HepG2 (cell line): ENCODE results near the gene MRPL43. TPM values are rescaled to one million over a fixed set of nuclear protein-coding genes. Genes with fewer than 3 reads are reported as not detected.

Experiments
- KLF9 ChIP-seq: IDR thresholded peaks from 2 replicates; pipeline ENCODE4 v1.6.1; 2016; ENCODE audit warnings: low read depth
- NFYC ChIP-seq: IDR thresholded peaks from 2 replicates; pipeline ENCODE4 v1.6.1; 2016; ENCODE audit warnings: missing genetic modification reagents, missing compliant biosample characterization
- YEATS2 ChIP-seq: sonication (generic); formaldehyde crosslinking; IDR thresholded peaks from 2 replicates; pipeline ENCODE4 v1.4.0; 2020; ENCODE audit warnings: missing genetic modification reagents, borderline replicate concordance
- ZNF556 ChIP-seq: sonication (generic); formaldehyde crosslinking; IDR thresholded peaks from 2 replicates; pipeline ENCODE4 v1.4.0; 2020; ENCODE audit warnings: mild to moderate bottlenecking, missing genetic modification reagents, borderline replicate concordance
- ZNF577 ChIP-seq: sonication (generic); formaldehyde crosslinking; IDR thresholded peaks from 2 replicates; pipeline ENCODE4 v1.4.0; 2020; ENCODE audit warnings: mild to moderate bottlenecking, low read depth, missing genetic modification reagents, borderline replicate concordance
- ZNF766 ChIP-seq: sonication (generic); formaldehyde crosslinking; IDR thresholded peaks from 2 replicates; pipeline ENCODE4 v1.5.0; 2020; ENCODE audit warnings: missing genetic modification reagents, borderline replicate concordance
- polyA plus RNA-seq, 8 experiments: library from polyadenylated mRNA; depleted of rRNA in 3 of 8; stranded (reverse) in 7 of 8; unstranded in 1 of 8; fragments of >200 nt; fragmentation: Illumina TruSeq in 4 of 8; extraction: Trizol in 4 of 8; gene quantifications; 2 replicates each; pipeline versions ENCODE4 v1.2.1 to v1.2.3, GENCODE V29; 2011 to 2016; ENCODE audit warnings: low read depth in 4 of 8, missing spikeins in 1 of 8, mixed read lengths in 1 of 8; ENCODE audit not compliant: insufficient read depth in 1 of 8
- total RNA-seq, 5 experiments: library from RNA; depleted of rRNA; stranded (reverse); fragments of >200 nt; fragmentation: Illumina TruSeq; extraction: Trizol; gene quantifications; 2 replicates each; pipeline ENCODE4 v1.2.3, GENCODE V29; 2016; ENCODE audit warnings: low read depth in 1 of 5
- TF ChIP-seq, protein P1 (sequence below): sonication (generic); formaldehyde crosslinking; IDR thresholded peaks from 2 replicates; pipeline ENCODE4 v1.4.0; 2020; ENCODE audit warnings: missing genetic modification reagents, borderline replicate concordance
- TF ChIP-seq, protein P2 (sequence below): fragments of 450-650 bp; IDR thresholded peaks from 2 replicates; pipeline ENCODE4 v1.6.1; 2017
- TF ChIP-seq, protein P3 (sequence below): sonication (generic); formaldehyde crosslinking; IDR thresholded peaks from 2 replicates; pipeline ENCODE4 v1.4.0; 2020; ENCODE audit warnings: missing genetic modification reagents
- TF ChIP-seq, protein P4 (sequence below): sonication (generic); formaldehyde crosslinking; IDR thresholded peaks from 2 replicates; pipeline ENCODE4 v1.8.0; 2022; ENCODE audit warnings: mild to moderate bottlenecking, missing genetic modification reagents; ENCODE audit not compliant: insufficient replicate concordance
- TF ChIP-seq, protein P5 (sequence below): sonication (generic); formaldehyde crosslinking; IDR thresholded peaks from 2 replicates; pipeline ENCODE4 v1.5.1; 2020; ENCODE audit warnings: mild to moderate bottlenecking, moderate library complexity, missing genetic modification reagents

The MRPL43 gene
- total and polyA plus RNA-seq, 2 of the 13 experiments (the other 11 are each of a cell fraction or from before 2014, with no cell fraction given) = 71.0 to 73.7 TPM

DNA sequence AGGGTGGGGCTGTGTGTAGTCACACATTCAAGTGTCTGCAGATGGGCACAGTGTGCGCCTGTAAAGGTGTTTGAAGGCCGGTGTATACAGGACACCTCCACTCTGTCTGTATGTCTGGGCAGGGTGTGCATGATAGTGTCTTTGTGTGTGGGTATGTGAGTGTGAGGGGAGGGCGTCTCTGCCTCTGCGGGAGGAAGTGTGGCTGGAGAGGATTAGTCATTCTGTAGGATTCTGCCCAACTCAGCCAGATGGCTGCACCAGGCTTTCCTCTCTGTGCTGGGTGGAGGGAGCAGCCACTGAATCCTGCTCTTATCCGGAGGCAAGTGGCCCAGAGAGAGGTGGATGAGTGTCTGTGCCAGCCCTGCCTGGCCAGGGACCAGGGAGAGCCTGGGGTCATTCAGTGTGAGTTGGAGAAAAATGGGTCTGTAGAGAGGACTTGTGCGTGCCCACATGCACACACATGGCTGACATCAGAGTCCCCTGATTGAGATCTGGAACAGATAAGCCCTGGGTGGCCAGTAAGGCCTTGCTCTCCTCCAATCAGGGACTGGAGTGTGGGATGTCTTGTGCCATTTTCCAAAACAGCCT is 45.4 kb upstream of the MRPL43 start (continued):
- TF ChIP-seq, protein P1, sequence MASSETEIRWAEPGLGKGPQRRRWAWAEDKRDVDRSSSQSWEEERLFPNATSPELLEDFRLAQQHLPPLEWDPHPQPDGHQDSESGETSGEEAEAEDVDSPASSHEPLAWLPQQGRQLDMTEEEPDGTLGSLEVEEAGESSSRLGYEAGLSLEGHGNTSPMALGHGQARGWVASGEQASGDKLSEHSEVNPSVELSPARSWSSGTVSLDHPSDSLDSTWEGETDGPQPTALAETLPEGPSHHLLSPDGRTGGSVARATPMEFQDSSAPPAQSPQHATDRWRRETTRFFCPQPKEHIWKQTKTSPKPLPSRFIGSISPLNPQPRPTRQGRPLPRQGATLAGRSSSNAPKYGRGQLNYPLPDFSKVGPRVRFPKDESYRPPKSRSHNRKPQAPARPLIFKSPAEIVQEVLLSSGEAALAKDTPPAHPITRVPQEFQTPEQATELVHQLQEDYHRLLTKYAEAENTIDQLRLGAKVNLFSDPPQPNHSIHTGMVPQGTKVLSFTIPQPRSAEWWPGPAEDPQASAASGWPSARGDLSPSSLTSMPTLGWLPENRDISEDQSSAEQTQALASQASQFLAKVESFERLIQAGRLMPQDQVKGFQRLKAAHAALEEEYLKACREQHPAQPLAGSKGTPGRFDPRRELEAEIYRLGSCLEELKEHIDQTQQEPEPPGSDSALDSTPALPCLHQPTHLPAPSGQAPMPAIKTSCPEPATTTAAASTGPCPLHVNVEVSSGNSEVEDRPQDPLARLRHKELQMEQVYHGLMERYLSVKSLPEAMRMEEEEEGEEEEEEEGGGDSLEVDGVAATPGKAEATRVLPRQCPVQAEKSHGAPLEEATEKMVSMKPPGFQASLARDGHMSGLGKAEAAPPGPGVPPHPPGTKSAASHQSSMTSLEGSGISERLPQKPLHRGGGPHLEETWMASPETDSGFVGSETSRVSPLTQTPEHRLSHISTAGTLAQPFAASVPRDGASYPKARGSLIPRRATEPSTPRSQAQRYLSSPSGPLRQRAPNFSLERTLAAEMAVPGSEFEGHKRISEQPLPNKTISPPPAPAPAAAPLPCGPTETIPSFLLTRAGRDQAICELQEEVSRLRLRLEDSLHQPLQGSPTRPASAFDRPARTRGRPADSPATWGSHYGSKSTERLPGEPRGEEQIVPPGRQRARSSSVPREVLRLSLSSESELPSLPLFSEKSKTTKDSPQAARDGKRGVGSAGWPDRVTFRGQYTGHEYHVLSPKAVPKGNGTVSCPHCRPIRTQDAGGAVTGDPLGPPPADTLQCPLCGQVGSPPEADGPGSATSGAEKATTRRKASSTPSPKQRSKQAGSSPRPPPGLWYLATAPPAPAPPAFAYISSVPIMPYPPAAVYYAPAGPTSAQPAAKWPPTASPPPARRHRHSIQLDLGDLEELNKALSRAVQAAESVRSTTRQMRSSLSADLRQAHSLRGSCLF (CRISPR knock-in tag) = no peak
- TF ChIP-seq KLF9 (CRISPR knock-in tag) (no peak), ZNF766 (CRISPR knock-in tag) (no peak), ZNF577 (no peak), NFYC (CRISPR knock-in tag) (no peak), ZNF556 (no peak), YEATS2 (CRISPR knock-in tag) (0 out of 2 replicates have a peak, but pooled peaks have one; percentile 14)
- TF ChIP-seq, protein P2, sequence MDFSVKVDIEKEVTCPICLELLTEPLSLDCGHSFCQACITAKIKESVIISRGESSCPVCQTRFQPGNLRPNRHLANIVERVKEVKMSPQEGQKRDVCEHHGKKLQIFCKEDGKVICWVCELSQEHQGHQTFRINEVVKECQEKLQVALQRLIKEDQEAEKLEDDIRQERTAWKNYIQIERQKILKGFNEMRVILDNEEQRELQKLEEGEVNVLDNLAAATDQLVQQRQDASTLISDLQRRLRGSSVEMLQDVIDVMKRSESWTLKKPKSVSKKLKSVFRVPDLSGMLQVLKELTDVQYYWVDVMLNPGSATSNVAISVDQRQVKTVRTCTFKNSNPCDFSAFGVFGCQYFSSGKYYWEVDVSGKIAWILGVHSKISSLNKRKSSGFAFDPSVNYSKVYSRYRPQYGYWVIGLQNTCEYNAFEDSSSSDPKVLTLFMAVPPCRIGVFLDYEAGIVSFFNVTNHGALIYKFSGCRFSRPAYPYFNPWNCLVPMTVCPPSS = no peak
- TF ChIP-seq, protein P3, sequence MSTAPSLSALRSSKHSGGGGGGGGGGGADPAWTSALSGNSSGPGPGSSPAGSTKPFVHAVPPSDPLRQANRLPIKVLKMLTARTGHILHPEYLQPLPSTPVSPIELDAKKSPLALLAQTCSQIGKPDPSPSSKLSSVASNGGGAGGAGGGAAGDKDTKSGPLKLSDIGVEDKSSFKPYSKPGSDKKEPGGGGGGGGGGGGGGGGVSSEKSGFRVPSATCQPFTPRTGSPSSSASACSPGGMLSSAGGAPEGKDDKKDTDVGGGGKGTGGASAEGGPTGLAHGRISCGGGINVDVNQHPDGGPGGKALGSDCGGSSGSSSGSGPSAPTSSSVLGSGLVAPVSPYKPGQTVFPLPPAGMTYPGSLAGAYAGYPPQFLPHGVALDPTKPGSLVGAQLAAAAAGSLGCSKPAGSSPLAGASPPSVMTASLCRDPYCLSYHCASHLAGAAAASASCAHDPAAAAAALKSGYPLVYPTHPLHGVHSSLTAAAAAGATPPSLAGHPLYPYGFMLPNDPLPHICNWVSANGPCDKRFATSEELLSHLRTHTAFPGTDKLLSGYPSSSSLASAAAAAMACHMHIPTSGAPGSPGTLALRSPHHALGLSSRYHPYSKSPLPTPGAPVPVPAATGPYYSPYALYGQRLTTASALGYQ (CRISPR knock-in tag) = no peak
- TF ChIP-seq, protein P4, sequence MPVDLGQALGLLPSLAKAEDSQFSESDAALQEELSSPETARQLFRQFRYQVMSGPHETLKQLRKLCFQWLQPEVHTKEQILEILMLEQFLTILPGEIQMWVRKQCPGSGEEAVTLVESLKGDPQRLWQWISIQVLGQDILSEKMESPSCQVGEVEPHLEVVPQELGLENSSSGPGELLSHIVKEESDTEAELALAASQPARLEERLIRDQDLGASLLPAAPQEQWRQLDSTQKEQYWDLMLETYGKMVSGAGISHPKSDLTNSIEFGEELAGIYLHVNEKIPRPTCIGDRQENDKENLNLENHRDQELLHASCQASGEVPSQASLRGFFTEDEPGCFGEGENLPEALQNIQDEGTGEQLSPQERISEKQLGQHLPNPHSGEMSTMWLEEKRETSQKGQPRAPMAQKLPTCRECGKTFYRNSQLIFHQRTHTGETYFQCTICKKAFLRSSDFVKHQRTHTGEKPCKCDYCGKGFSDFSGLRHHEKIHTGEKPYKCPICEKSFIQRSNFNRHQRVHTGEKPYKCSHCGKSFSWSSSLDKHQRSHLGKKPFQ (CRISPR knock-in tag) = no peak
- TF ChIP-seq, protein P5, sequence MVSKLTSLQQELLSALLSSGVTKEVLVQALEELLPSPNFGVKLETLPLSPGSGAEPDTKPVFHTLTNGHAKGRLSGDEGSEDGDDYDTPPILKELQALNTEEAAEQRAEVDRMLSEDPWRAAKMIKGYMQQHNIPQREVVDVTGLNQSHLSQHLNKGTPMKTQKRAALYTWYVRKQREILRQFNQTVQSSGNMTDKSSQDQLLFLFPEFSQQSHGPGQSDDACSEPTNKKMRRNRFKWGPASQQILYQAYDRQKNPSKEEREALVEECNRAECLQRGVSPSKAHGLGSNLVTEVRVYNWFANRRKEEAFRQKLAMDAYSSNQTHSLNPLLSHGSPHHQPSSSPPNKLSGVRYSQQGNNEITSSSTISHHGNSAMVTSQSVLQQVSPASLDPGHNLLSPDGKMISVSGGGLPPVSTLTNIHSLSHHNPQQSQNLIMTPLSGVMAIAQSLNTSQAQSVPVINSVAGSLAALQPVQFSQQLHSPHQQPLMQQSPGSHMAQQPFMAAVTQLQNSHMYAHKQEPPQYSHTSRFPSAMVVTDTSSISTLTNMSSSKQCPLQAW = peak; percentile 50; the same call in 1 of the 2 replicates
